ENCODE measurements around the gene C1QTNF9. TPM values are rescaled to one million over a fixed set of nuclear protein-coding genes. Genes with fewer than 3 reads are reported as not detected.

C1QTNF9 gene
- total RNA-seq, 1 donor from 2014 or later, result not detected

GRCh38 chr13:24301911-24302310 lies 7.5 kb upstream of the C1QTNF9 start:
- no peaks in the 10 kb centered on the region for H3K9me3 Mint-ChIP-seq
- no peak for TF ChIP-seq CTCF (conservative IDR thresholded peaks at IDR 0.05)
- H3K27ac Mint-ChIP-seq (ENCODE audit: unreplicated experiment), result no peak overlapping the region
- no peaks in the 10 kb centered on the region for H3K4me1 Mint-ChIP-seq
- no peaks in the 10 kb centered on the region for H3K27me3 Mint-ChIP-seq (ENCODE audit: low read depth)
- DNase-seq (ENCODE audit: low read depth, low spot score), result no peak
- H3K36me3 Mint-ChIP-seq (ENCODE audit: low read depth), result peaks cover 13% of the 10 kb centered on the region
- H3K4me3 Mint-ChIP-seq, result no peak overlapping the region

- TF ChIP-seq CTCF (conservative IDR thresholded peaks at IDR 0.05), result no peak
- no peaks in the 10 kb centered on the region for H3K4me1 Mint-ChIP-seq
Observed at GRCh38 chr13:24304620-24305019, 4.8 kb upstream of the C1QTNF9 start.

GRCh38 chr13:24306632-24307031 lies 2.7 kb upstream of the C1QTNF9 start:
- Mint-ChIP-seq H3K36me3 (ENCODE audit: low read depth) (peaks cover 2% of the 10 kb centered on the region), H3K27ac (ENCODE audit: unreplicated experiment) (no peak overlapping the region), H3K4me1 (no peaks in the 10 kb centered on the region), H3K9me3 (no peaks in the 10 kb centered on the region), H3K4me3 (no peak overlapping the region), H3K27me3 (ENCODE audit: low read depth) (no peaks in the 10 kb centered on the region)
- no peak for TF ChIP-seq CTCF (conservative IDR thresholded peaks at IDR 0.05)
- no peak for DNase-seq (ENCODE audit: low read depth, low spot score)

More at GRCh38 chr13:24304620-24305019, 4.8 kb upstream of the C1QTNF9 start:
- no peak for DNase-seq (ENCODE audit: low read depth, low spot score)
- Mint-ChIP-seq H3K4me3 (no peak overlapping the region), H3K27ac (ENCODE audit: unreplicated experiment) (no peak overlapping the region), H3K27me3 (ENCODE audit: low read depth) (no peaks in the 10 kb centered on the region), H3K9me3 (no peaks in the 10 kb centered on the region), H3K36me3 (ENCODE audit: low read depth) (peaks cover 2% of the 10 kb centered on the region)

- no peak for DNase-seq (ENCODE audit: low read depth, low spot score)
Observed at GRCh38 chr13:24307211-24308067, 1.9 kb upstream of the C1QTNF9 start.

GRCh38 chr13:24308068-24308445 lies 1.3 kb upstream of the C1QTNF9 start:
- no peaks in the 10 kb centered on the region for H3K27me3 Mint-ChIP-seq (ENCODE audit: low read depth)
- H3K36me3 Mint-ChIP-seq (ENCODE audit: low read depth), result peaks cover 2% of the 10 kb centered on the region
- H3K4me3 Mint-ChIP-seq, result no peak overlapping the region
- no peak overlapping the region for H3K27ac Mint-ChIP-seq (ENCODE audit: unreplicated experiment)
- DNase-seq (ENCODE audit: low read depth, low spot score), result no peak
- no peaks in the 10 kb centered on the region for H3K4me1 Mint-ChIP-seq
- no peaks in the 10 kb centered on the region for H3K9me3 Mint-ChIP-seq
- TF ChIP-seq CTCF (conservative IDR thresholded peaks at IDR 0.05), result no peak

More at GRCh38 chr13:24307211-24308067, 1.9 kb upstream of the C1QTNF9 start:
- TF ChIP-seq CTCF (conservative IDR thresholded peaks at IDR 0.05), result no peak
- Mint-ChIP-seq H3K4me3 (no peak overlapping the region), H3K27me3 (ENCODE audit: low read depth) (no peaks in the 10 kb centered on the region), H3K27ac (ENCODE audit: unreplicated experiment) (no peak overlapping the region), H3K36me3 (ENCODE audit: low read depth) (peaks cover 2% of the 10 kb centered on the region), H3K9me3 (no peaks in the 10 kb centered on the region), H3K4me1 (no peaks in the 10 kb centered on the region)
